Activated gamma-delta T cell (primary cell): ENCODE results near the gene PRELID3B.

Experiments used
- DNase-seq: peaks from one replicate; lab custom pipeline; 2025; lab: John Stamatoyannopoulos, UW

Gene PRELID3B

DNA sequence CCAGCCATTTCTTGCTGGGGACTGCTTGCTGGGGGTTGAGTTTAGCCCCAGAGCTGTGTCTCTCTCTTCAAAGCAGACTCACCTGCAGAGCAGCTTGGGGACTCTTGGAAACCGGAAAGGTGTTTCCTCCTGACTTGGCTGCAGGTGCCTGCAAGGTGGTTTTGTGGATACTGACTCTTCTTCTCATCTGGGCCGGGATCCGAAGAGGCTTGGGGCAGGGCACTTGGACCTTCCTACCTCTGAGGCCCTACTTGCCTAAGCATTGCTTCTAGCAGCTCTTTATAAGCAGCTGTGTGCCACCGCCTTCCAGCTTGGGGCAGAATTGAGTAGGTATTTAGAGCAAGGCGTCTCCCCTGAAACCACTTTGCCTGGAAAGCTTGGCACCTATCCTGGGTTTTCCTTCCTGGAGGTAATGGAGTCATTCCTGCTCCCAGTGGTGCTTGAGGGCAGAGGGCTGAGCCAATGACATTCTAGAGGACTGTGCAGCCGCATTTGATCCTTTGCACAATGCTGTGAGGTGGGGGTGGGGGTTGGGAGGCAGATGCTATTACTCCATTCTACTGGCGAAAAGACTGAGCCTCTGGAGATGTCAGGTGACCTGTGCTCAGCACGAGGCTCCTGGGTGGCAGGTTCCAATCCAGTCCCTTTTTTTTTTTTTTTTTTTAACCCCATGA is 32.1 kb downstream of the PRELID3B start:
- DNase-seq, result no peak

DNA sequence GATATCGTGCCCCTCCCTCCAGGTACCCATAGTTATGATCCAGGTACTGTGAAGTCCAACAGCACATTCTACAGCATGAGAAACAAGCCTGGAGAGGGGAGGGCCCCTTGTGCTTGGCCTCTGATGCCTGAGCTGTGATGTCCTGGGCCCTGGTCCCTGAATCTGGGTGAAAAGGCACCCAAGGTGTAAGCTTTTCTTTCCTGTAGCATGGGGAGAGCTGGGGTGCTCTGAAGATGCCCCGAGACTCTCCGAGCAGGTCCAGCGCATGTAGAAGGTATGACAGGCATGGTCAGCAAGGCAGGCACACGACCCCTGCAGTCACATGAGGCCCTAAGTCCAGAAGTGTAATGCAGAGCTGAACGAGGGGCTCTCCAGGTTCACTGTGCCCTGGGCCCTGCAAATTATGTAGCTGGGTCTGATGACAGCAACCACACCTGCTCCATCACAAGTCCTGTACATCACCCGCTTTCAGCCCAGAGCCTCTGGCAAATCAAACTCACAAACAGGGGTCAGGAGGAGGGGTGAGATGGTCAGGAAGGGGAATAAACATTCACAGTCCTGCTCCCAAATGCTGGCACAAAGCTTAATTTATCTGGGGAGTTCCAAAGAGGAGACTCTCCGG is 33.8 kb downstream of the PRELID3B start:
- no peak for DNase-seq

DNA sequence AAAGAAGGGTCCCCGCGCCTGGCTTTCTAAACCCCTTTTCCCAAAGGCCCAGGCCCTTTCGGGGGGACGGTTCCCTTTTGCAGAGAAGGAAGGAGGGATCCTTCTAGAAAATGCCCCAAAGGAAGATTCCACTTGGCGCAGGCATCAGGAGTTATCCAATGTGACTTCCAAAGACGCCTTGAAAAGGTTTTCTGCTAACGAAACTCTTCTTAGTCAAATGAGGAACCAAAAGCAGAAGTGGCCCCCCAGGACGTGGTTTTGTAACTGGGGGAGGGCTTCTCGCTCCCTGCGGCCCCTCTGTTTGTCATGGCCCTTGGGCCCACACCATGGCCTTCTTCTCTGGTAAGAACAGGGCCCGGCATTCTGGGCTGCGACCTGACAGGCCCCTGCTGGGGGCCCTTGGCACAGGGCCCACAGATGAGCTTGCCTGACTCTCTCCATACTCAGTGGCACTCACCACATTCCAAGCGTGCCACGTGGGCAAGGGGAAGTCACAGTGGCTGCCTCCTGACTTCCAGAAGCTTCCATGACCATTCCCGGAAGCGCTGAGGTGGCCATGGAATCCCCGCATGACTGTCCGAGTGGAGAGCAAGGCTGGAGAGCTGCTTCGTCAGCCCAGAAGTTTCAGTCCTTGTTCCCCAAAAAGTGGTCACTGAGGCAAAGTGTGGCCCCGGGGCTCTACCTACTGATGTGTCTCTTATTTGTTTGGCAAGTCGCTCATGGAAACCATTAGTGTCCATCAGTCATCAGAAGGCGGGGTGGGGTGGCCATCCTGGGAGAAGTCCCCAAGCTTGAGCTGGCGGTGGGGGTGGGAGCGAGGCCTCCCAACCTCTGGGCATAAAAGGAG is 34.7 kb downstream of the PRELID3B start:
- no peak for DNase-seq

DNA sequence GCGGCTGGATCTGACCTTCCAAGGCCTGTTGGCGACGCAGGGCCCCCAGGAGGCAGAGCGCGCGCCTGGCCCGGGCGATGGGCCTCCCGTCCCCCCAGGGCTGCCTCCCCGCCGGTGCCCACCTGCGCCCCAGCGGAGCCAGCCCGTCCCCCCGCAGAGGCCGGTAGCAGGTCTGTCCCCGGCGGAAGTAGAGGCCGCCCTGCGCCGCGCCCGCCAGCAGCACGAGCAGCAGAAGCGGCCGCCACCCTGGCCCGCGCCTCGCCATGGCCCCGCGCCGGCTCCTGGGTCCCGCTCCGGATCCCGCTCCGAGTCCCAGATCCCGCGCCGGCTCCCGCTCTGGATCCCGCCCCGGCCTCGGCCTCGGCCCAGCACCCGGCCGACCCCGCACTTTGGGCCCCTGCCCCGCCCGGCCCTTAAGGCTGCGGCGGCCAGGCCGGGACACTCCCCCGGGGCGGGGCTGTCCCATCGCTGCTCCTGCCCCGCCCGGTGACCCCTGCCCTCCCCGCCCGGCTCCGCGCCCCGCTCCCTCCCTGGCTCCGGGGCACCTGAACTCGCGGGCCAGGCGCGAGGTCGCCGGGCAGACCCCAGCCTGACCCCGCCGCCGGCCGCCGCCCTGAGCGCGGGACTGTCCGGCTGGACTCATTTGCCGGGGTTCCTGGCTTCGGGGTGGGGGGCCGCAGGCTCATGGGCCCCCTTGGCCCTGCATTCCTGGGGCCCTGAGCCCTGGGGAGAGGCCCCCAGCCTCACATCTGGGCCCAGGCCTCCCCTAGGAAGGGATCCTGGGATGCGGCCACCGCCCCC is 35.5 kb downstream of the PRELID3B start, which contains the start of gene CTSZ:
TSS of gene CTSZ (minus strand) at position 391 of the 801 bp plus-strand sequence. CDS start at position 265, 126 bp downstream.
- DNase-seq, result peak; percentile 31

DNA sequence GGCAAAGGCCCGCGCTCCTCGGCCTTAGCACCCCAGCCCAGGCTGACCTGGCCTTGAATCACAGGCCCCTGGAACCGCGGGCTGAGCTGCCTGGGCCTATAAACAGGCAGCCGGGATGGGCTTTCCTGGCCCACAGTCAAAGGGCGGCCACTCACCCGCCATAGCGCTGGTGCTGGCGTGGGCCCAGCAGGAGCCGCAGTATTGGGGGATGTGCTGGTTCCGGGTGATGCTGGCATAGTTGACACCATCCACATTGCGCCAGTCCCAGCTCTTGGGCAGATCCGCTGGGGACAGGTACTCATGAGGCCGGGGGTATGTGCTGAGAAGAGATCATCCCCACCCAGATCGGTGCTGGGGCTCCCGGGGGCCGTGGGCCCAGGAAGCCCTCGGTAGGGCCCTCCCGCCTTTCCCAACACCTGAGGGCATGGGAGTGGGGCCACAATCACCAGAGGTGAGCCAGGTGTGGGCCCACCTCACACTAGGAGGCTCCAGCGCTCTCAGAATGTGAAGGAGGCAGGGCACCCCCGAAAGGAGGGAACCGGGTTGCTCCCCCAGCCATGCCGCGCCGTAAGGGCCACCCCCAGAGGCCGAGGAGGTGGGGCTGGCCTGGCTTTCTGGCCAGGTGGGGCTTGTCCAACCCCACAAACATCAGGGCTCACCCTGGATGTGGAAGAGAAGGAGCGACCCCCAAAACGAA is 36.3 kb downstream of the PRELID3B start:
- DNase-seq, result no peak

DNA sequence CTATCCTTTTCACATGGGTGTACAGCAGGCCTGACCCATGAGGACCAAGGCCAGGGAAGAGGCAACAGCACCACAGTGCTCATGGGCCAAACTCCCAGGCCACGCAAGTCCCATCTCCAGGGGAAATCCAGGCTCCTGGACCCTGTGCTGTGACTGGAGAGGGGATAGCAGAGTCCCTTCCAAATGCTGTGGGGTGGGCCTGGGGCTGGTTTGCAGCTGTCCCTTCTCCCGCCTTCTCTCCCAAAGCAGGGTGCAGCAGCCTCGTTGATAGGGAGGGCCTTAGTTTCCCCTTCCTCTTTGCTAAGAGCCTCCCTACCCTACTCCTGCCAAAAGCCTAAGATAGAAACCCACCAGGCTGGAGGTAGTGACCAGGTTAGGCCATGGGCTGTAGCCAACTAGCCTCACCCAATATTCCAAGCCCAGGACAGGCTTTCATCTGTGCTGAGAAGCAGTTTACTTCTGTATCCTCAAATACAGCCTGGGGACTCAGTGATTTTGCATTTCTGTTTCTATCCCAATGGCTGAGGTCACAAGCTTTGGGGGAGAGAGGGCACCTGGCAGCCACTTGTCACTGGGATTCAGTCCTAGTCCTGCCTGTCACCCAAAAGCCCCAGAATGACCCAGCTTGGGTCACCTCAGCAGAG is 36.9 kb downstream of the PRELID3B start:
- no peak for DNase-seq

DNA sequence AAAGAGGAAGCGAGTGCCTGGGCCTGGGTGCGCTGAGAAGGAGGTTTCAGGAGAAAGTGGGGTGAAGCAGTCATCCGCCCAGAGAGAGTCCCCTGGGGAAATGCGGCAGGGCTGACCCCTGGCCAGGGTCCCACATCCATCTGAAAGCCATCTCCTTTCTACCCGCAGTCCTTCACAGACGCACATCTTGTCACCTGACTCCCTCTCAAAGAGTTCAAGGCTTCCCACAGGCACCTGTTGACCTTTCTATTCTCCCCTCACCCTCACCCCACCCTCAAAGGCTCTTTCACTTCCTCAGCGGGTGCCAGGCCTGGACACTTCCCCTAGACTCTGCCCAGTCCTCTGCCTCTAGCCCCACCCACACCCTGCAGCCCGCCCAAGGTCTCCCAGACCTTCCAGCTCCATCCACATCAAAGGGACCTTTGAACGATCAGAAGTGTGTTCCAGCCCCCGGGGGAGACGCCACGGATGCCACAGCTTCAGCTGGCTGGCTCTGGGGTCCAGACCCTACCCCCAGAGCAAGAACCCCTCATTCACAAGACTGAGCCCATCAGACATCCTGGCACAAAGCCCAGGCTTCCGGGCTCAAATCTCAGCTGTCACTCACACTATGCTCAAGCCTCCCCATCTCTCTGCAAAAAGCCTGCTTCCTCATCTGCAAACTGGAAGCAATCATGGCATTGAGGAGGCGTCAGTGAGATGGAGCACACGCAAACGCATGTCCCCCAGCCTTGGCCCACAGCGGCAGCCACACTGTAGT is 37.6 kb downstream of the PRELID3B start:
- DNase-seq, result no peak

DNA sequence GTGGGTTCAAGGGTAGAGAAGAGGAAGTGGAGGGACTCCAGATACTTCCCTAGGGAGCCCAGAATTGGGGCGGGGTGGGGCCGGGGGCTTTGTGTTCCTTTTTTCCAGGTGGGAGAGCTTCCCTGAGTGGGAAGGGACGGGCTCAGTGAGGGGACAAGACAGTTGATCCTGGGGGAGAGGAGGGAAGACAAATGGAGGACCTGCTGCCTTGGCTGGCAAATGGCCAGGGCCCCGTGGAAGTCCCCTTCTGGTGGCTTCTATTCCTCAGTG is 38.2 kb downstream of the PRELID3B start:
- DNase-seq, result no peak

DNA sequence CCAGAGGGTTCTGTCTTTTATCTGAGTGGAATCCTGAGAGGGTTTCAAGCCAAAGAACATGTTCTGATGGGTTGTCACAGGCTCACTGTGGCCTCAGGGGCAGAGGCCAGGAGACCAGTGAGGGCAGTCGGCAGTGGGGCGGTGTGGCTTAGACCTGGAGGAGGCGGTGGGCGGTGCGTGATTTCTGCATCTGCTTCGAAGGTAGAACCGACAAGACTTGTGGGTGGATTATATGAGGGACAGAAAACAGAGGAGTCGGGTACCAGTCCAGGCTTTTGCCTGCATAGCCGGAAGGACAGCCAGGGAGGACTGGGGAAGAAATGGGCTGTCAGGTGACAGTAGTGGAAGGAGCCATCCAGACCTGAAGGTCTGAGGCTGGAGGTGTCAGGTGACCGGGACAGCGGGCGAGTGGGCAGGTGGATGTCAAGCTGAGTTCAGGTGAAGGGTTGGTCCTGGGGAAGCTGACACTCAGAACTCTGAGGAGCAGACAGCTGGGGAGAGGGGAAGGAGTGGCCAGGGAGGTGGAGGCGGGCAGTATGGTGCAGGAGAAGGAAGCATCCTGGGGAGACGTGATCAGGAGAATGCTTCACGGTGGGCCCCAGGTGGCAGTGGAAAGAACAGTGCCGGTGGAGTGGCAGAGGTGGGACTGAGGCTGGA is 38.6 kb downstream of the PRELID3B start:
- DNase-seq, result no peak

DNA sequence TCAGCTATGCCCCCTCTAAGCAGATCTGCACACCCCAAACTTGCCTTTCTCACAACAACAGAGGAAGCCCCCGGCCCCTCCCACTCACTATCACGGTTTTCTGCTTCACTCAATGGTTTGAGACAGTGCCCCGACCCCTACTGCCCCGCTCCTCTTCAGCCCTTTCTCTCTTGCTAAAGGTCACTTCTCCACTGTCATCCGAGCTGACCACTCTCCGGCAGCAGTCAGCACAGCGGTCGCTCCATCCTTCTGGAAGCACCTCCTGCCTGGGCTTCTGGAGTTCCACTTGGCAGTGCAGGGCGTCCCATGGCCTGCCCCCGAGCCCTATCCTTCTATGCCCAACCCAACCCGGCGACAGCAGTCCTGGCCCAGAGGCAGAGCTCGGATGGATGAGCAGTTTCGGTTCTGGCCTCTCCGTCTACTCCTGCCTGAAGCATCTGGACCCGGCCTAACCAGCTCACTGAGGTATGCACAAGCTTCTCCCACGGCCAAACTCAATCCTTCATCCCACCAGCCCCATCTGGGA is 39.6 kb downstream of the PRELID3B start:
- DNase-seq, result no peak

DNA sequence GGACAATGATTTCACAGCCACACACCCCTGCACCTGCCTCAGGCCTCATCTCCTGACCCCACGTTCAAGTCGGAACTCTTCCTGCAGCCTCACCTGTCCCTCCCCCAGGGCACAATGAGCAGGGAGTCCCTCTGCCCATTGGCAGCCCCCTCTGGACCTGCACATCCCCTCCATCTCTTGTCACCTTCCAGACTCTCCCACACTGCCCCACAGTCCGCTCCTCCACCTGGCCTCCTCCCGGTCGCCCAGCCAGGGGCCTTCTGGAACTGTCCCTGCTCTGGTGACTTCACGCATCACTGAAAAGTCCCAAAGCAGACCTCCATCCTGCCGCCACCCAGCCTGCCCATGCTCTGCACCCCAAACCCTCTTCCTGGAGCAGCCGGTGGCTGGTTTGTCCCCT is 40.2 kb downstream of the PRELID3B start:
- DNase-seq, result no peak

DNA sequence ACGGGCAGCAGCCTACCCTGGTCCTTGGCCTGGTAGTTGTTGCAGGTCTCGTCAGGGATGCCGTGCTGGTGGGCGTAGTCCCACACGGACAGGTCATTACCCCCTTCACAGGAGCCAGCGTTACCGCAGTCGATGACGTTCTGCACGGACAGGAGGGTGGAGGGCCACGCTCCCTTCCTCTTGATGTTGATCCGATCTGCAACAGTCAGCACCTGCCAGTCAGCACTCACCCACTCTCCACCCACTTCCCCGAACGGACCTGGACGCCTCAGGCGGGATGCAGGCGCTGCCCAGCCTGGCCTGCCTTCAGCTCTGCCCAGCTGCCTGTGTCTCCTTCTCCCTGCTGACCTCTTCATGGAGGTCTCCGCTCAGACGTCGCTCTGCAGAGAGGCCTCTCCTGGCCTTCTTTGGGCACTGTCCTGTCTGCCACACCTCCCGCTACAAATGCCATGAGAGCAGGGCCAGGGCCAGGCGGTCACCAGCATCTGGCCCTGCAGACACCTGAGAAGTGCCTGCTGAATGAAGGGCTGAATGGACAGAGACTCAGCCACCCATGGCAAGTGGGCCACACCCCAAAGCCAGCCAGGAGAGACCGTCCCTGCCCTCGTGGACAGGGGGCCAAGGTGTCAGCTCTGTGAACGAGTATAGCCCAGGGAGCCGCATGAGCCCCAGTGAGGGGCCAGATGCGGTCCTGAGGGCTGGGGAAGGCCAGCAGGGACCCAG is 41.0 kb downstream of the PRELID3B start:
- DNase-seq, result no peak

DNA sequence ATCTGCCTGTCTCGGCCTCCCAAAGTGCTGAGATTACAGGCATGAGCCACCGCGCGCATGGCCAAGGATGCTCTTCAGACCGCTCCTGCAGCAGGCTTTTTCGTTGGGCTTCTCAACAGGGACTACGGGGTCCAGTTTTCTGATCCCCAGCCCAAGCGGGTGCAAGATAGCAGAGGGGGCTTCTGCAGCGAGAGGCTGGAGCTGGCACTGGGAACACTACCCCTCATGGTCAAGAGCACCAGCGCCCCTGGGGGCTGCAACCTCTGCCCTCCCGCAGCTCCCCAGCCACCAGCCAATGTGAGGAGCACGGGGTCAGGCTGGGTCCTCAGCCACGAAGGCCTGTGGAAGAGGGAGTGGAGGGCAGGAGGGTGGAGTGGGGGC is 41.5 kb downstream of the PRELID3B start:
- no peak for DNase-seq

DNA sequence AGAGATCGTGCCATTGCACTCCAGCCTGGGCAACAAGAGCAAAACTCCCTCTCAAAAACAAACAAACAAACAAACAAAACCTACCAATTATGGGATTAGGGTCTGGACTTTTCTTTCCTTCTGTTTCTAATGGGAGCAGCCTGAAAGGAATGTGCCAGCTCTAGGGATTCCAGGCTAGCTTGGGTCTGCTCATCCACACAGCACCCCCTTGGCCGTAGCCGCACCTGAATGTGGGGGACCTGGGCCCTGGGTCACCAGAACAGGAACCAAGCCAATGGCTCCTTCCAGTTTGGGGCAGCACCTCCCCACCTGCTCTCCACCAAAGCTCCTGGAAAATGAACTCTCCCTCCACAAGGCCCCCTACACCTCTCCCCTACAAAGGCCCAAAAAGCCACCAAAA is 42.3 kb downstream of the PRELID3B start:
- DNase-seq, result no peak

DNA sequence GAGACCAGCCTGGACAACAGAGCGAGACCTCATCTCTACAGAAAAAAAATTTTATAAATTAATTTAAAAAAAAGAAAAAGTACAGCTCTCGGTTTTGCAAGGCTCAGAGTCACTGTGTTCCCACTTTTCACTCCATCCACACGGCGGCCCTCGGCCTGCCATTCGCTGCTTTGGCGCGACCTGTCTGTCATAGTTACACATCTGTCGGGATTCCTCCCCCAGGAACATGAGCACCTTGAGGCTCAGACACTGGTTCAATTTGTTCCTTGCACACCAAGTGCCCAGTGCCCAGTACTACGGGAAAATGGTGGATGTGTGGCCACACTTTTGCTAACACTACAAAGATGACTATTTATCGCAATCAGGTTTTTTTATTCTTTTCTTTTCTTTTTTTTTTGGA is 43.9 kb downstream of the PRELID3B start:
- DNase-seq, result no peak

DNA sequence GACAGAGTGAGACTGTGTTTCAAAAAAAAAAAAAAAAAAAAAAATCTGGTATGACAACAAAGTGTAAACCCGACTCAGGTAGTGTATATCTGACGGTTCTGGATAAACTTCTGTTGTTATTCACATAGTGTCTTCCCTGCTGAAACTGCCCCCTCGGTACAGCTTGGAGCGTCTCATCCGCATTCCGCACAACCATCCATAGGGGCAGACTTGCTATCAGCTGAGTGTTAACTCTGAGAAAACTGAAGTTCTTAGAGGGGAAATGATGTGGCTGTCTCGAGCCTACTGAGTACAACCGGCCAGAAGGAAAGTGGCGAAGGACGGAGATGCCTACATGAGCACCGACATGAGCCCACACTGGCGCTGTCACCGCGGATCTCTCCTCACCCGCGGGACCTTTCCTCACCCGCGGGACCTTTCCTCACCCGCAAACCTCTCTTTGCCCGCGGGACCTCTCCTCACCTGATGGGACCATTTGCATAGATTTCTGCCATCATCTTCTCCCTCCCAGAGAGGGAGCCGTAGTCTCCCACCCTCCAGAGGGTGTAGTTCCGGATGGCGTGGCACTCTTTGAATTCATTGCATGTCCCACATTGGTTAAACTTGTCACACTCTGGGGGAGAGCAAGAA is 45.3 kb downstream of the PRELID3B start:
- DNase-seq, result no peak

DNA sequence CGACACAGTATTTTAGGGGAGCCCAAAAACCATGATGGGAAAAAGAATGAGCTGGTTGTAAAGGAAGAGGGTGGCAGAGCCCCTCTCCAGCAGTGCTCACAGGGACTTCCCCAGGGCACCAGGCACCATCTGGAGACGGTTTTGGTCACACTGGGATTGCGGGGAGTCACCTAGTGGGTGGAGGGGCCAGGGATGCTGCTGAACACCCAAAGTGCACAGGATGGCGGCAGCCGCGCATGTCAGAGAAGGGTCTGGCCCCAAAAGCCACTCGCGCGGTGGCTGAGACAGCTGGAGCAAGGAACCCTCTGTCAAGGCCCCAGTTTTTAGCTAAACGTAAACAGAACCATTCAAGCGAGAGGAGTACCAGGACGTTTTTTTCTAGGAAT is 46.4 kb downstream of the PRELID3B start:
- no peak for DNase-seq

DNA sequence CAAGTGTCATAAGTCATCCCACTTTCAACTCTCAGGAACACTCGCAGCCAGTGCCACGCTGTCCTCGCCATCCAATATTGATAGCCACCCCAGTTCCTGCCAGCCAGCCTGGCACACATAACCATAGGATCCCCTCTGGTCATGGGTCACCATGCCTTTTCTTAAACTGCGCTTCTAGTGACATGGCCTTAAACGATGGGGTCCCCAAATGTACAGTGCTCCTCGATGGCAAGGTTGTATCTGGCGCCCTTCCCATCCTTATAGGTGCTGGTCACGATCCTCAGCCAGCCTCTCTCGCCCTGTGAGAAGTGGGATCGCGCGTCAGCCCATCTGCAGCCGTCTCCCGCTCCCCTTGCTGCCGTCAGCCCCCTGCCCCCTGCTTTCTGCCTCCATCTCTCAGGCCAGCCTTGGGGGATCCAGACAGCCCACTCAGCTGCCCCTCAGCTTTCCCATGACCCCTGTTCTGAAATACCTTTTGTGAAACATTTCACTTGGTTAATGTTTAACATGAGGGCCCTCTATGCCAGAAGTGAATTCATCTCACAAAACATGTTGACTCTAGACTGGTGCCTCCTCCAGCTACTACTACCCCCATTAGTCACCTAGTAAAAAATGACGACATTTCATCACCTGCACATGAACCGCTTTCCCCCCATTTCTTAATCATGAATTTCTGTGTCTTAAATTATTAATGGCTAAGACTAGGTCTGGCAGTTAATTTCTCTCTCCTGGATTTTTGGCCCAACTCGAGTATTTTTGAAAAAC is 46.9 kb downstream of the PRELID3B start:
- no peak for DNase-seq
